ENCODE data around the gene IL23A.
"Not testable (repeated sequence)": the region's sequence is repeated elsewhere in the genome, so short reads cannot be mapped to it uniquely, and the experiment has no call there.

IL23A gene

GRCh38 chr12:56326126-56326525 is 12.6 kb upstream of the IL23A start:
- no peak for DNase-seq (ENCODE audit: low read depth)

DNA sequence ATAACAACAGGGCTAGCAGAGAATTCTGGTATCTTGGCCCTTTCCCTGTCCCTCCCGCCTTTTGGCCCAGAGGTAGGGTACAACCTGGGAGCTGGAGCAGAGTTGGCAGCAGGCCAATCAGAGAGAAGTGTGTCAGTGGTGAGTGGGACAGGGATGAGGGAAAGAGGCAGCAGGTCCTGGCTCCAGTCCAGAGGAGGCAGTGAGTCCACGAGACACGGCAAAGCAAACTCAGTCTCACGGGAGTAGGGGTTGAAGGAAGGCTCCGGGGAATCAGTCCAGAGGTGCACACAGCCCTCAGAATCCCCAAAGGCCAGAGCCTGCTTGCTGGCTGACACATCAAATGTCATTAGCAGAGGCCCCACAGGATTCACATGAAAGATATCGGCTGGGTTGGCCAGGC is 12.2 kb upstream of the IL23A start:
- DNase-seq (ENCODE audit: low read depth) = no peak

GRCh38 chr12:56330936-56331490 is 7.7 kb upstream of the IL23A start:
- no peak for DNase-seq (ENCODE audit: low read depth)

DNA sequence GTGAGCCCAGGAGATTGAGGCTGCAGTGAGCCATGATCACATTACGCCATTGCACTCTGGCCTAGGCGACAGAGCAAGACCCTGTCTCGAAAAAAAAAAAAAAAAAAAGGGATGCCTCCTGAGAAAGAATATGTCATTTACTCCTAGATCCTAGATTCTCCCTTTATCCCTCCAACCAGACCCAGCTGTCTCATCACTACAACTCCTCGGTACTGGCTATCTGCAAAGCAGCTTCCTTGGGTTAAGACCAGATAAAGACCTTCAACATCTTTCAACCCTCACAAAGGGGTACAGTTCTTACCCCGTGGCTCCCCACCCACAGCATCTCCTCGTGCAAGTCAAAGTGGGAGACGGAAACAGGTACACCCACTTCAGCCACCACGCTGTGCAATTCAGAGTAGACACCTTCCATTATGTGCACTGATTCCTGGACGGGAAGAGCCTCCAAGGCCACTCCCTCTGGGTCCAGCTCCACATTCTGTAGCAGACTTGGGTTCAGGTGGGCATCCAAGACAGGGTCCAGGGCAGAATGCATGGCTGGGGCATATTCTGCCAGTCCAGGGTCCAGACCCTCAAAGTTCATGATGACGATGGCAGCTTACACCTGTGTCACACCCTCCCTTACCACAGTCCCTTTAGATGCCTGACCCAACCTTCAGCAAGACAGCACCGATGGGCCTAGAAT is 6.0 kb upstream of the IL23A start:
- DNase-seq (ENCODE audit: low read depth) = no peak

- no peak for DNase-seq (ENCODE audit: low read depth)
Measured at GRCh38 chr12:56333197-56333678, 5.4 kb upstream of the IL23A start.

GRCh38 chr12:56333679-56334489 is 4.8 kb upstream of the IL23A start, which contains the start of gene PAN2:
TSS of gene PAN2 (minus strand) at chr12:56334000. CDS start at chr12:56333094, 906 bp downstream.
- peak; percentile 84 for DNase-seq (ENCODE audit: low read depth)

DNA sequence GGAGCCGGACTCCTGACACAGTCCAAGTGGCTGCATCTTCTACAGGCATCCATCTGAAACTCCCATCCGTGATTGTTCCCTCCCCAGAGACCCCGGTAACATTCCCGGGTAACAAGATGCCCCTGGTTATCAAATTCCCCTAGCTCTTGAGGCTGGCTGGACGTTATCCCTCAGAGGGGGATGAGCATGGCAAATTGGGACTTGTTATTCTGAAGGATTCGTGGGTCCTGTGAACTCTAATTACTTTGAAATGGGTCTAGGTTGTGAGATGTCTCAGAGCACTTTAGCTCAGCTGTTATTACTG is 4.2 kb upstream of the IL23A start:
- no peak for DNase-seq (ENCODE audit: low read depth)

GRCh38 chr12:56335527-56335926 is 3.2 kb upstream of the IL23A start:
- DNase-seq (ENCODE audit: low read depth) = not testable (repeated sequence)

- DNase-seq (ENCODE audit: low read depth) = no peak
Measured at GRCh38 chr12:56336361-56337167, 2.1 kb upstream of the IL23A start.

DNA sequence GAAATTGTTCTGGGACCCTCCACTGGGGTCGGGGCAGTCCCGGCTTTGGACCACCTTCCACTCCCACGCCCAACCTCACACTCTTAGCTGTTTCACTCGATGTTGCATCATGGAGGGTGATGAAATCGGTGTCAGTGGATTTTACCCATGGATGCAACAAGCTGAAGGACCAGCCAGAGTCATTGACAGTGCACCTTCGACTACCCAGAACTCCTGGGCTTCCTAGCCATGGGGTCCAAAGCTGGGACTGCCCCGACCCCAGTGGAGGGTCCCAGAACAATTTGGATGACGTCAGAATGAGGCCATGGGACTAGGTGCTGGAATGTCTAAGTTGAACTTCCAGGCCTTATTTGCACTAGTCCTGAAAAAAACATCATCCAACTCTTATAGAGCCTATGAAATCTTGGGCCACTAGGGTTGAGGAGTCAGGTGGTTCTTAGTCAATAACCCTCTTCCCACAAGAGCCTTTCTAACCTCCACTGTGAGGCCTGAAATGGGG is 882 bp upstream of the IL23A start:
- no peak for DNase-seq (ENCODE audit: low read depth)

DNA sequence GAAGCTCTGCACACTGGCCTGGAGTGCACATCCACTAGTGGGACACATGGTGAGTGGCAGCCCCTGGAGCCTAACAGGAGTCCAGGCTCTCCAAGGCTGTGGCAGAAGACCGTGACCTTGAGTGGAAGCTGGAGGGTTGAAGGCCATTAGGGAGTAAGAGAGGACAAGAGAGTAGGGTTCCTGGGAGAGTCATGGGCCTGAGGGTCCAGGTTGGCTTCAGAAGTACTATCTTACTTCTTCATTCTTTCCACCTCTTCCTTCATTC is 406 bp downstream of the IL23A start:
- no peak for DNase-seq (ENCODE audit: low read depth)

- DNase-seq (ENCODE audit: low read depth) = no peak
Measured at GRCh38 chr12:56341616-56342015, 2.9 kb downstream of the IL23A start.

- not testable (repeated sequence) for DNase-seq (ENCODE audit: low read depth)
Measured at GRCh38 chr12:56342290-56342689, 3.6 kb downstream of the IL23A start.

DNA sequence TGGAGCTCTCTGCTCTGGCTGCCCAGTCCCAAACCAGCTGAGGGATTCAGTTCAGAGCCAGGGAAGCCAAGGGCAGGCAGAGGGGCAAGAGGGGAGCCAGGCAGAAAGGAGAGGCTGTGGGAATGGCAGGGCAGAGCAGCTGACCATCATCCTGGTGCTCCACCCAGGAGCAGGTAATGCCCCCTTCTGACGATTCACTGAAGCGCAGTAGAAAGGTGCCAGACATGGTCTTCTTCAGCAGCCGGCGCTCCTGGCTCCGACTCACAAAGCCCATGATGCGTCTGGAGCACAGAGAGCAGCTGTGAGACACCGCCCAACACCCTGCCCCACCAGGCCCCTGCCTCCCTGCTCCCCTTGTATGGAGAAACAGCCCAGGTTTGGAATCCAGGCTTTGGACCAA is 8.0 kb downstream of the IL23A start:
- DNase-seq (ENCODE audit: low read depth) = no peak

DNA sequence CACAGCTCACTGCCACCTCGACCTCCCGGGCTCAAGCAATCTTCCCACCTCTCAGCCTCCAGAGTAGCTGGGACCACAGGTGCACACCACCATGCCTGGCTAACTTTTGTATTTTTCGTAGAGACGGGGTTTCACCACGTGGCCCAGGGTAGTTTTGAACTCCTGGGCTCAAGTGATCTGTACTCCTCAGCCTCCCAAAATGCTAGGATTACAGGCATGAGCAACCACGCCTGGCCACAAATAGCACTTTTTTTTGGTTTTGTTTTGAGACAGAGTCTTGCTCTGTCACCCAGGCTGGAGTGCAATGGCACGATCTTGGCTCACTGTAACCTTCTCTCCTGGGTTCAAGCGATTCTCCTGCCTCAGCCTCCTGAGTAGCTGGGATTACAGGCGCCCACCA is 8.6 kb downstream of the IL23A start:
- DNase-seq (ENCODE audit: low read depth) = not testable (repeated sequence)

DNA sequence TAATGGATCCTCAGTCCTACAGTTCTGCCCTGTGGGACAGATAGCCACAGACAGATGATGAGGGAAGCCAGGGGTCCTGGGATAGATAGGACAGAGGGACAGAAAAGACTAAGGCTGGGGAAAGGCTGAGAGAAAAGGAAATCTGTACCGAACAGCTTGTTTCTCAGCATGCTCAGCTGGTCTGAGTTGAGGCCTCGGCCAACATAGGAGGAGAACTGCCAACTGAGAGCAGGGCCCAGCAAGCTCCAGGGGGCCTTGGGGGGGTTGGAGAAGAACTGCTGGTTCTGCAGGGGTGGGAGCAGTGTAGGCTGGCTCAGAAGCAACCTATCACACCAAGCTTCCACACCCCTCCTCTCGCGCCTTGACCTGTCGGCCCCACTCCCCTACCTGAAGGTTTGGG is 10.1 kb downstream of the IL23A start:
- no peak for DNase-seq (ENCODE audit: low read depth)

- DNase-seq (ENCODE audit: low read depth) = no peak
Measured at GRCh38 chr12:56350662-56351061, 12.0 kb downstream of the IL23A start.

- DNase-seq (ENCODE audit: low read depth) = no peak
Measured at GRCh38 chr12:56351325-56351724, 12.6 kb downstream of the IL23A start.

DNA sequence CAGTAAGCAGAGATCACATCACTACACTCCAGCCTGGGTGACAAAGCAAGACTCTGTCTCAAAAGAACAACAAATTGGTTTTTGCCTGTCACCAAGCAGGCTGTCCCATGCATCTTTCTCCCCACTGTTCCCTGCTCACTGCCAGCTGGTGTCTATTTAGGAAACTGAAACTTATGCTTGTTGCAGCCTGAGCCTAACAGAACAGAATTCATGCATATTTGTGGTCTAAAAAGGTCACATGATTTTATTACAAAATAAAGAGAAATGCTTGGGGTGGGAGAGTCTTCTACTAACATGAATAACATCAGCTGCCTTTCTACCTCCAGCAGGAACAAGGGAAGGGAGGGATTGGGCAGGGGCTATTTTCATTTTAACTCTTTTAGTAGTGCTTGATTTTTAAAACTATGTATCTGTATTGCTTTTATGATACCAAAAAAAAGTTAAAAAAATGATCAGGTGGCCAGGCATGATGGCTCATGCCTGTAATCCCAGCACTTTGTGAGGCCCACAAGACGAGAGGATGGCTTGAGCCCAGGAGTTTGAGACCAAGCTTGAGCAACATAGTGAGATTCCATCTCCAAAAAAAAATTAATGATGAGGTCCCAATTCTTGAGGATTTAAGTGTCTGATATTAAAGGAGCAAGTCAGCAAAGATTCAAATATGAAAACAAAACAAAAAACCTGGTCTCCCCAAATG is 20.3 kb downstream of the IL23A start:
- no peak for DNase-seq (ENCODE audit: low read depth)

DNA sequence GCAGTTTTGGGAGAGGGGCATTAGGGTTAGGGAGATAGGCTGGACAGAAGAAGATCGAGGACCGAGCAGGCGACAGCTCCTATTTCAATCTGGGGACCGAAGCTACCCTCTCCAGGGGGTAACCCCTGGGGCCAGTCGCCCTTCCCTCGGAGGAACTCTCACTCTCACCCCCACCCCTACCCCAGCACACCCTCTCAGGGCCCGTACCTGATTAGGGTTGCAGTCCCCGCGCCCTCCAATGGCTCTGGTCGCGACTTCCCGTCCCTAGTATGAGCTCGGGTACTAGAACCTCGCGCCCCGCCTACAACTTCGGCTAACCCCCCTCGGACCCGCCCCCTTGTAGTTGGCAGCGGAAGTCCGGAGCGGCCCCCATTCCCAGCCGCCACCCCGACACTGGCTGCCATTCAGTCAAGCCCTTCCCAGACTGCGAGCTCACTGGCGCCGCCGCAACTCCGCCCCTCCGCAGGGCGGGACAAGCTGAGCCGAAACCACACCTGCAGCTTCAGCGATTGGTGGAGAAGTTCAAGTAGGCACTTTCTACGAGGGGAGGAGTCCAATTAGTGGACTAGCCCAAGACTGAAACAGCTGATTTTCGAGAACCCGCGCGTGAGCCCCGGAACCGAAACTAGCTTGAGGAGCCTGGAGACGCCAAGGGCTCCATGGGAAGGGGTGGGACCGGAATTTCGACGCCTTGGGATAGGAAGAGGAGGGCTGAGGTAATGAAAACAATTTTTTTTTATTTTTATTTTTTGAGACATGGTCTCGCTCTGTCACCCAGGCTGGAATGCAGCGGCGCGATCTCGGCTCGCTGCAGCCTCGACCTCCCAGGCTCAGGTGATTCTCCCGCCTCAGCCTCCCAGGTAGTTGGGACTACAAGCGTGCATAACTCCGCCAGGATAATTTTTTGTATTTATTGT is 21.4 kb downstream of the IL23A start, which contains the start of gene STAT2:
Gene STAT2 (minus strand): TSS at position 257 of the 917 bp plus-strand sequence. CDS start 3,536 bp downstream, outside the sequence.
- DNase-seq (ENCODE audit: low read depth) = peak; percentile 99
